ENCODE data around the gene PIK3CA. TPM values are rescaled to one million over a fixed set of nuclear protein-coding genes. Genes with fewer than 3 reads are reported as not detected.

The PIK3CA gene
- total RNA-seq, 1 experiment from 2014 or later = 12.0 TPM

DNA sequence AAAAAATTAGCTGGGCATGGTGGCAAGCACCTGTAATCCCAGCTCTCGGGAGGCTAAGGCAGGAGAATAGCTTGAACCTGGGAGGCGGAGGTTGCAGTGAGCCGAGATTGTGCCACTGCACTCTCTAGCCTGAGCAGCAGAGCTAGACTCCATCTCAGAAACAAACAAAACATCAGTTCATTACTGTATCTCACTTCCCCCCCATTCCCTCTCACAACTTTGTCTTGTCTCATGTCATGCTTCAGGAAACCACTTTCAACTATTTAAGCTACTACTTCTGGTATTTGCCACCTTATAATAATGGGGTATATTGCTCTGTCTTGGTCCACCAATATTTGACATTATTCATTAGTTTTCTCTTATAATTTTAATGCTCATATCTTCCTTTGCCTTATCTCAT is 26.2 kb downstream of the PIK3CA start:
- Histone ChIP-seq H3K56ac (ENCODE audit: insufficient read length, low read depth, low read length) (no peak overlapping the region), H4K5ac (ENCODE audit: insufficient read length, low read depth, low read length) (no peak overlapping the region), H3K4ac (ENCODE audit: low read depth, low read length) (no peak overlapping the region), H3K14ac (ENCODE audit: insufficient read depth, low read length) (no peak overlapping the region), H3K27ac (ENCODE audit: insufficient read length, low read depth, low read length) (no peak overlapping the region), H3K9ac (ENCODE audit: extremely low read depth, insufficient read length, low read length) (no peak overlapping the region), H2AFZ (ENCODE audit: low read length) (no peak overlapping the region), H4K91ac (ENCODE audit: insufficient read length, low read depth, low read length) (no peak overlapping the region), H3K4me1 (ENCODE audit: insufficient read depth, low read length) (no peaks in the 10 kb centered on the region; the same call in 1 of the 2 replicates), H2BK15ac (ENCODE audit: low read depth, low read length) (no peak overlapping the region), H3T11ph (ENCODE audit: low read length) (no peak overlapping the region), H3K4me2 (ENCODE audit: insufficient read depth, insufficient read length, low read length) (no peak overlapping the region), H4K8ac (replicated peaks; ENCODE audit: insufficient read length, low read depth, low read length) (no peak overlapping the region), H4K20me1 (ENCODE audit: control insufficient read depth, insufficient read depth, insufficient read length) (no peaks in the 10 kb centered on the region), H3K79me1 (ENCODE audit: insufficient read depth, low read depth, low read length, poor library complexity, severe bottlenecking) (peaks cover 3% of the 10 kb centered on the region), H2BK5ac (ENCODE audit: insufficient read length, low read length) (no peak overlapping the region), H3K23ac (ENCODE audit: insufficient read length, low read depth, low read length) (no peak overlapping the region), H2BK12ac (ENCODE audit: insufficient read length, low read depth, low read length) (no peak overlapping the region), H2BK120ac (ENCODE audit: low read depth, low read length, poor library complexity, severe bottlenecking) (no peak overlapping the region), H3K18ac (ENCODE audit: insufficient read length, low read depth, low read length) (no peak overlapping the region), H2AK5ac (ENCODE audit: insufficient read length, low read length) (no peak overlapping the region), H3K27me3 (ENCODE audit: insufficient read depth, low read length) (no peaks in the 10 kb centered on the region), H3K9me3 (ENCODE audit: control insufficient read depth, low read depth, low read length) (no peaks in the 10 kb centered on the region), H3K23me2 (ENCODE audit: insufficient read length, low read depth, low read length, poor library complexity, severe bottlenecking) (no peaks in the 10 kb centered on the region), H2BK20ac (ENCODE audit: low read depth, low read length, poor library complexity, severe bottlenecking) (no peak overlapping the region), H3K79me2 (ENCODE audit: insufficient read depth, low read length) (no peaks in the 10 kb centered on the region; the same call in 1 of the 2 replicates)
- DNase-seq = no peak
- no peak overlapping the region for H3K27ac Mint-ChIP-seq
- TF ChIP-seq, protein P1, sequence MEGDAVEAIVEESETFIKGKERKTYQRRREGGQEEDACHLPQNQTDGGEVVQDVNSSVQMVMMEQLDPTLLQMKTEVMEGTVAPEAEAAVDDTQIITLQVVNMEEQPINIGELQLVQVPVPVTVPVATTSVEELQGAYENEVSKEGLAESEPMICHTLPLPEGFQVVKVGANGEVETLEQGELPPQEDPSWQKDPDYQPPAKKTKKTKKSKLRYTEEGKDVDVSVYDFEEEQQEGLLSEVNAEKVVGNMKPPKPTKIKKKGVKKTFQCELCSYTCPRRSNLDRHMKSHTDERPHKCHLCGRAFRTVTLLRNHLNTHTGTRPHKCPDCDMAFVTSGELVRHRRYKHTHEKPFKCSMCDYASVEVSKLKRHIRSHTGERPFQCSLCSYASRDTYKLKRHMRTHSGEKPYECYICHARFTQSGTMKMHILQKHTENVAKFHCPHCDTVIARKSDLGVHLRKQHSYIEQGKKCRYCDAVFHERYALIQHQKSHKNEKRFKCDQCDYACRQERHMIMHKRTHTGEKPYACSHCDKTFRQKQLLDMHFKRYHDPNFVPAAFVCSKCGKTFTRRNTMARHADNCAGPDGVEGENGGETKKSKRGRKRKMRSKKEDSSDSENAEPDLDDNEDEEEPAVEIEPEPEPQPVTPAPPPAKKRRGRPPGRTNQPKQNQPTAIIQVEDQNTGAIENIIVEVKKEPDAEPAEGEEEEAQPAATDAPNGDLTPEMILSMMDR (conservative IDR thresholded peaks at IDR 0.05) = no peak
- no peak overlapping the region for H3K4me3 Mint-ChIP-seq
- no peaks in the 10 kb centered on the region for H3K27me3 Mint-ChIP-seq (ENCODE audit: low read depth)
- H3K4me1 Mint-ChIP-seq = peaks cover 25 to 31% of the 10 kb centered on the region in 2 experiments
- H3K36me3 Mint-ChIP-seq (ENCODE audit: insufficient read depth in 1 of 3, low read depth in 3 of 3) = peaks cover 0 to 9% (median 0%) of the 10 kb centered on the region in 3 experiments; a peak in 3 of 7 replicates
- WGBS (ENCODE audit: extremely low coverage, insufficient read length, low lambda C conversion rate) = no CpG with 5 or more reads among the region's 3 CpGs
- peaks cover 0 to 6% of the 10 kb centered on the region in 2 experiments; a peak in 1 of 5 replicates for H3K9me3 Mint-ChIP-seq

Data from H9 (cell line).